ENCODE results near the gene HOOK2. TPM values are rescaled to one million over a fixed set of nuclear protein-coding genes. Genes with fewer than 3 reads are reported as not detected.

HOOK2 gene
- total RNA-seq, 1 donor from 2014 or later: 17.9 TPM

DNA sequence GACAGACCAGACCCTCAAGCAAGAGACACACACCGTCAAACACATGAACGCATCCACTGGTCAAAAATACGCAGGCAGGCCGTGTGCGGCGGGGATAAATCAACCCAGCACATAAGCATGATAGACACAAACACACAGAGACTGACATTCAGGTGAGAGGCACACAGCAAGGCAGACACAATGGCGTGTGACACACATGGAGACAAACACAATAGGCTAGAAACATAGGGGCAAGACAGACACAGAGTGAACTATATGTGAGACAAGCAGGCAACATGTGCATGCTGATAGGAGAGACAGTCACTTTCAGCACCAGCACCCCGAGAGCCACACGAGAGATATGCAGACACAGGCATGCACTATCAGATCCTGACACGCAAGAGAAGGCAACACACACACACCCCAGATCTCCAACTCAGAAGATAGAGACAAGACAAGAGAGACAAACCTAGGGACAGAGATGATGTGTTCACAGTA, 9.1 kb upstream of the HOOK2 start:
- intact Hi-C loops (cut with micrococcal nuclease): loop anchor here (10.0 kb wide), 1 partner anchor 1740 kb away; the partner anchor contains the start of gene TECR

DNA sequence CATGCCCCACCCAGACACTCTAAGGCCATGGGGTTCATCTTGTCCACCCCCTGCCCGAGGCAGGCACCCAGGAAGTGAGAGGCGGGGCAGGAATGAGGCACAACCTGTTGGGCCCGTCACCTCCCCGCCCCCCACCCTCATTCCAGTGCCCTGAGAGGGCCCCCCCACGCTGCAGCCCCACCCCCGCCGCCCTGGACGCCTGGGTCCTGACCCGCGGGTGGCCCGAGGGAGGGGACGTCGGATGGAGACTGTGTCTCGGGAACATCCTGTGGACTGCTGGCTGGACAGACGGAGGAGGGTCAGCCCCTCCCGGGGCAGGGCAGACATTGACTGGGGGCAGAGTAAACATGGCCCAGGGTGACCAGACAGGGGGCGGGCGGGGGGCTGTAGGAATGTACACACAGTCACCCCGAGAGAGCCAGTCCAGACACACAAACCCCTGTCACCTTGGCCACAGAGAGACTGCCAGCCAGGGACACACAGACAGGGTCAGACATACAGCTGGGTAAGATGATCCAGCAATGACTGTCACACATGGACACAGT, 8.6 kb upstream of the HOOK2 start:
- intact Hi-C loops (cut with micrococcal nuclease): loop anchor here (10.0 kb wide), 1 partner anchor 1741 kb away; the partner anchor contains the start of gene TECR

DNA sequence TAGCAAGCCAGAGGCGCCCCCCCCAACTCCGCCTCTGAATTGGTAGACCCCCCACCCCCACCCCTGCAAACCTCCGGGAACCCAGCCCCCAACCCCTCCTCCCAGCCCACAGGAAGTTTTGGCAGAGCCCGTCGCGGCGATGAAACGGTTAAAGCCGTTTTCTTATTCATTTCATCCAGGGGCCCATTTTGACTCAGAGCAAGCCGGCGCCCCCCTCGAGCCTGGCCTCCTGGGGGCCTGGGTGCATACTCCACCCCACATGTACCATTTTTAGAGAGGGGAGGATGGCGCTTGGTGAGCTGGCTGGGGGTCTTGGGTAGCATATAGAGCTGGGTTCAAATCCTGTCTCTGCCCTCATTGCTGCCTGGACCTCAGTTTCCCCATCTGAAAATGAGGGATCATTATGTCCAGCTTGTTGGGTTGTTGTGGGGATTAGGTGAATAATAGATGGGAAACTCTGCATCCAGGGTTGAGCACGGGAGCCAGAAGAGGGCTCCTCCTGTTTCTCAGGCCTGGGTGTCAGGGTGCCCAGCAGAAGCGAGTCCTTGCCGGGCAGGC, 8.0 kb upstream of the HOOK2 start:
- intact Hi-C loops (cut with micrococcal nuclease): loop anchor here (10.0 kb wide), 1 partner anchor 1741 kb away; the partner anchor contains the start of gene TECR

- intact Hi-C loops (cut with micrococcal nuclease): loop anchor here (1.0 to 10.0 kb wide), 2 partner anchors 9 to 1742 kb away; partner anchors contain the start of genes JUNB and TECR
These were observed 7.3 kb upstream of the HOOK2 start for GRCh38 chr19:12782424-12783290.

DNA sequence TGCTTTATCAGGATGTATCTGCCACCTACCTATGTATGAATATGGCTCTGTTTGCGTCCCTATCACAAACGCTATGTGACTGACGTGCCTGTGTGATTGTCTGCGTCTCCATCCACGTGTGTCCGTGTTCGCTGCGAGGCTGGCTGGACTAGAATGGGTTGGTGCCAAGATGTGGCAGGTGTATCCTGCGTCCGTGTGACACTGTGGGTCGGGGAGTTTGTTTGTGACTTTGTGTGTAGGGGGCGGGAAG, 6.7 kb upstream of the HOOK2 start:
- intact Hi-C loops (cut with micrococcal nuclease): loop anchor here (1.0 to 10.0 kb wide), 2 partner anchors 9 to 1743 kb away; partner anchors contain the start of genes JUNB and TECR

DNA sequence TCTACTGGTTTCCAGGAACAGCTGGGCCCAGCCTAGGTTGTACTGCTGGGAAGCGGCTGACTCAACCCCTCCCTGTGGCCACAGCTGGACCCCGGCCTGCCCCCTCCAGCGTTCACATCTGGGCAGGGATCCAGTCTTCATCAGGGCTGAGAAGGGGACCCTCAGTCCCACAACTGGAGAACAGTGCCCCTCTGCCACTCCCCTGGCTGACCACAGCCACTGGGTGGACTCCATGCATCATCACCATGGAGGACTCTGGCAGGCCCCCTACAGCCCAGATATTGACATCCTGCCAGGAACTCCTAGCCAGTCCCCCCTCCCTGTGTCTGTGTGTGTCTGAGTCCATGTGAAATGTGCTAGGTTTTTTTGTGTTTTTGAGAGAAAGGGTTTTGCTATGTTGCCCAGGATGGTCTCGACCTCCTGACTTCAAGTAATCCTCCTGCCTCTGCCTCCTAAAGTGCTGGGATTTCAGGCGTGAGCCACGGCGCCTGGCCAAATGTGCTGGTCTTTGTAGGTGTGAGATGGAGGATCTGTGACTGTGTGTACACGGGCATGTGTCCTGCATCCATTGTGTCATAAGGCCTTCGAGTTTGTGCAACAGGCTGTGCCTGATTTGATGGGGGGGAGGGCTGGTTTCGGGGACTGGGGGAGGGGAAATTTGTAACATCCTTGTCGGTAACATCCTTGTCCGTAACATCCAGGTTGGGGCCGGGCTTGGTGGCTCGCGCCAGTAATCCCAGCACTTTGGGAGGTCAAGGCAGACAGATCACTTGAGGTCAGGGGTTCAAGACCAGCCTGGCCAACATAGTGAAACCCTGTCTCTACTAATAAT, 4.0 kb upstream of the HOOK2 start:
- intact Hi-C loops (cut with micrococcal nuclease): no loop called here

- intact Hi-C loops (cut with micrococcal nuclease): loop anchor here (1.0 kb wide), 1 partner anchor 10 kb away; no protein-coding TSS in a partner anchor
These were observed 3.5 kb upstream of the HOOK2 start for GRCh38 chr19:12778905-12779161.

DNA sequence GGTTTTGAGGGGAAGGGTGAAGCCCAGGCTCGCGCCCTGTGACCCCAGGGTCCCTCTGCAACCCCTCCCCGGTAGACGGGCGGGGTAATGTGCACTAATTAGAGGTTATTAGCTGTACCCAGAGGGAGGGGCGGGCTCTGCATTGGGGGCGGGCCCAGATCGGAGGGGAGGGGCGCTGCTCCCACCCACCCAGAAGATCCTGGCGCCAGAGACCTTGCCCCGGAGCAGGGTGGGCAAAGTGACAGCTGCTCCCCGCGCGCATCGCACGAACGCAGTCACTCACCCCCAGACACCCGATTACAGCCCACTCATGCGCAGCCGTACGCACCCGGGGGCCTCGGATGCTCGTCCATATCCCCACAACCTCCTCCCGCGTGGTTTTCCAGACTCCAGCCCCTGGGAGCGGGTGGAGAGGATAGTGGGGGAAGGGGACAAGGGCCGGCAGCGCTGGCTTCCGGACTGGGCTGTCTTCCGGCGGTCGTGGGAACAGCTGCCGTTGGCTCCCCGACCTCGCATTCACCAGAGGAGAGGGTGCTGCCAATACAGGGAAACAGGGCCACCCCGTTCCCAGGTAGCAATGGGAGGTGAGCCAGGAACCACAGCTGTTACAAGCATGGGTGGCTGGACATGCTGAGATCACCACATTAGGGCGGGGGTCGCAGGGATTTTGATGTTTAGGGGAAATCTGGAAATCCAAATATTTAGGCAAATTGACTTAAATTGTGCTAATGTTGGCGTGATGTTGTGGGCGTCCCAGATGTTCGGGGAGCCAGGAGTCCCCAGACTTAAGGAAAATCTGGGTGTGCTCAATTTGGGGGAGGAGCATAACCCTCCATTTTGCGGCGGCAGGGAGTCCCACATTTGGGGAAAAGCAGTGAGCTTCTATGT, 2.9 kb upstream of the HOOK2 start:
- intact Hi-C loops (cut with micrococcal nuclease): loop anchor here (1.0 kb wide), 1 partner anchor 11 kb away; no protein-coding TSS in a partner anchor

DNA sequence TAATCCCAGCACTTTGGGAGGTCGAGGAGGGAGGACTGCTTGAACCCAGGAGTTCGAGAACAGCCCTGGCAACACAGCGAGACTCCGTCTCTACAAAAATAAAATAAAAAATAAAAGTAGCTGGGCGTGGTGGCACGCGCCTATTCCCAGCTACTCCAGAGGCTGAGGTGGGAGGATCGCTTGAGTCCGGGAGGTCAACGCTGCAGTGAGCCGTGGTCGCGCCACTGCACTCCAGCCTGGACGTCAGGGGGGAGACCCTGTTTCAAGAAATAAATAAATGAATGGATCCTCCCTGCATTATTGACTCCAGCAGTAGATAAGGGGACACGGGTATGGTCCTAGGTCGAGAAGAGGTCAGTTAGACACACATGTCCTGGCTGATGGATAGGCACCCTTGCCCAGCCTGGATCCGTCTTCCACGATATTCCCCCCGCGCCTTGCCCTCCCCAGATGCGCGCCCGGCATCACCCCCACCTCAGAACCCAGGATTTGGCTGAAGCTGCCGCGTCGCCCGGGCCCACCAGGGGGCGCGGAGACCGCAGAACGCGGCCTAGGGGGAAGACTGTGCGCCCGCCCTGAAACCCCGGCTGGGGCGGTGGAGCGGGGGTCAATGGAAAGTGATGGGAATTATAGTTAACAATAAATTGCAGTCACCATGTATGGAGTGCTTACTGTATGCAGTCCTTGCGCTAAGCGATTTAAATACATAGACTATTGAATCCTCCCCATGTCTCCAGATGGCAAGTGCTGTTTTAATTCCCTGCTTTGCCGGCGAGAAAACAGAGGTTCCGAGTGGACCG, 2.1 kb upstream of the HOOK2 start:
- intact Hi-C loops (cut with micrococcal nuclease): loop anchor here (1.0 kb wide), 2 partner anchors 12 to 19 kb away; no protein-coding TSS in a partner anchor

GRCh38 chr19:12773571-12773970, 1.8 kb downstream of the HOOK2 start:
- intact Hi-C loops (cut with micrococcal nuclease): no loop called here

DNA sequence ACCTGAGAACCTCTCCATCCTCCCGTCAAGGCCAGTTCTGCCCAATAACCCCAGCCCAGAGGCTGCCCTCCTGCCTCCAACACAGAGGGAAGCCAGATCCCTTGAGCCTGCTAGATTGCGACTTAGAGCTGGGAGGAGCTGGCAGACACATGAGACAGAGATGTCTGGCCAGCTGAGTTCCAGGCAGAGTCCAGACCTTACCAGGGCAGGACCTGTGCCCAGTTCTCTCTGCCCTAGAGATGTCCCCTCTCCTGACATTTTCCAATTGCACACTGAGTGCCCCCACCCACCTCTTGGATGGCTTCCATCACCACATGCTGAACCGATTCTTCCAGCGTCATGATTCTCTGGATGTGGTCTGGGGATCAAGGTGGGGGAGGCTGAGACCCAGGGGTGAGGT, 3.0 kb downstream of the HOOK2 start:
- intact Hi-C loops (cut with micrococcal nuclease): no loop called here

DNA sequence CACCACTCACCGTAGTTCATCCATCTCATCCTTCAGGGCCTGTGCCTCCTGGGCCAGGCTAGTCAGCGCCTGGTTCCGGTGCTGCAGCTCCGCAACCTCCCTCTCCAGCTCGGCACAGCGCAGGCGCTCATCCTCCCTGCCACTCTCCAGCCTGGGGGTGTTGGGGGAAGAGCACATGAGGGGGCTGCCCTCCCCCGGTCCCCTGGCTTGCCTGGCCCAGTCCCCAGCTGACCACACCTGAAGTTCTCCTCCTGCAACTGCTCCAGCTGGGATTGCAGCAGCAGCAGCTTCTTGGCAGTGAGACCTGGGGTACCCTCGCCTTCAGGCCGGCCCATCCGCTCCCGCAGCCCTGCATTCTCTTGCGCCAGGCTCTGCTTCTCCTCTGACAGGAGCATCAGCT, 4.4 kb downstream of the HOOK2 start:
- intact Hi-C loops (cut with micrococcal nuclease): no loop called here

GRCh38 chr19:12769689-12770088, 5.7 kb downstream of the HOOK2 start:
- intact Hi-C loops (cut with micrococcal nuclease): no loop called here

DNA sequence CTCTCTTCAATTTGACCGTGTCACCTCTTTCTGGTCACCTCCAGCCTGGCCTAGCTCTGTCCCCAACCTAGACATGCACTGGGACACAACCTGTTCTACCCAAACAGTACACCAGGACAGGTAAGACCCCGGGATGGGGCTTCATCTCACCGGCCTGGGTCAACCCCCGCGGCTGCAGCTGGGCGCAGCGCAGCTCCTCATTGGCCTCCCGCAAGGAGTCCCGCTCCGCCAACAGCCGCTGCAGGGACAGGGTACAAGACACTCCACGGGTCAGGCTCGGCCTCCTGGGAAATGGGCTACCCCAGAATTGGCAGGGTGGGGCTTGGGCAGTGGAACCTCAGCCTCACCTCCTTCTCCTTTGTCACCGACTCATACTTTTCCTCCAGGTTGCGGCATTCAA, 7.7 kb downstream of the HOOK2 start:
- intact Hi-C loops (cut with micrococcal nuclease): no loop called here

GRCh38 chr19:12767150-12767549, 8.2 kb downstream of the HOOK2 start:
- intact Hi-C loops (cut with micrococcal nuclease): no loop called here

DNA sequence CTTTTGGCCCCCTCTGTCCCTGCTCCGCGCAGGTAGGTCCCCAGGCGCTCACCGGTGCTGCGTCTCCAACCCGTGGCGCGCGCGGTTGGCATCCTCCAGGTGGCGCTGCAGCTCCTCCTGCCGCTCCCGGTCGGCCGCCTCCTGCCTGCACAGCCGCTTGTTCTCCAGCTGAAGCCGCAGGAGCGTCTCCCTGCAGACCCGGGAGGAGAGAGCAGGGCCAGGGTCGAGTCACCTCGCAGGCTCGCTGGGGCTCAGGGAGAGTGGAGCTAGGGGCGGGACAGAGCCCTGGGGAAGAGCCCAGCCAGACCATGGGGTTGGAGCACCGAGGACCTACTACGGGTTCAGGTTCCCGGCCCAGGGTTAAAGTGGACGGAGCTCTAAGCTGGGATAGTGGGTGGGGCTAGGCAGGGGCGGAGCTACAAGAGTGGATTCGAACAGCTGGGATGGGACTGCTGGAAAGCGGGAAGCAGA, 9.3 kb downstream of the HOOK2 start:
- intact Hi-C loops (cut with micrococcal nuclease): loop anchor here (1.0 kb wide), 2 partner anchors 30 to 81 kb away; no protein-coding TSS in a partner anchor

GRCh38 chr19:12764698-12765097, 10.7 kb downstream of the HOOK2 start:
- intact Hi-C loops (cut with micrococcal nuclease): no loop called here

- intact Hi-C loops (cut with micrococcal nuclease): no loop called here
These were observed 12.3 kb downstream of the HOOK2 start for GRCh38 chr19:12763100-12763499.

- intact Hi-C loops (cut with micrococcal nuclease): loop anchor here (1.0 to 2.0 kb wide), 5 partner anchors 15 to 88 kb away; partner anchors contain the start of genes GET3, HOOK2 and PRDX2
These were observed 15.7 kb downstream of the HOOK2 start for GRCh38 chr19:12759686-12760085.

Data from T-helper 1 cell treated with Interleukin-12 subunit alpha and Interleukin-12 subunit beta and Interleukin-4 antibody, amounts not matched to agents 30 ng/mL and 1 ng/mL, for 36 hours (primary cell).